ENCODE data around the gene MROH7. TPM values are rescaled to one million over a fixed set of nuclear protein-coding genes. Genes with fewer than 3 reads are reported as not detected.

MROH7 gene
- polyA plus RNA-seq, 1 donor from 2014 or later, result not detected

DNA sequence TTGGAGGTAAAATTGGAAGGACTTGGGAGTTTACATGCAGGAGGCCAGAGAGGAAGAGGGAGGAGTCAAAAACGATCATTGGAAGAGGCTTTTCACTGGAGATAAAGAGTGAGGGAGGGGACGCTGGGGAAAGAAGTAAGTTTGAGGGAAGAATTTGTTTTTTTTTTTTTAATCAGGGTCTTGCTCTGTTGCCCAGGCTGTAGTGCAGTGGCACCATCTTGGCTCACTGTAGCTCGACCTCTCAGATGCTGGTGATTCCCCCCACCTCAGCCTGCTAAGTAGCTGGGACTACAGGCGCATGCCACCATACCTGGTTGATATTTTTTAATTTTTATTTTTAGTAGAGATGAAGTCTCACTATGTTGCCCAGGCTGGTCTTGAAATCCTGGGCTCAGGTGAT is 1.2 kb upstream of the MROH7 start:
- Histone ChIP-seq H3K4me3 (ENCODE audit: low read length) (no peak overlapping the region), H2AFZ (ENCODE audit: low read depth, low read length) (no peak overlapping the region), H3K9me3 (ENCODE audit: low read length) (no peaks in the 10 kb centered on the region), H4K20me1 (ENCODE audit: insufficient read depth) (no peaks in the 10 kb centered on the region), H3K9ac (ENCODE audit: low read length) (no peak overlapping the region), H3K27ac (ENCODE audit: low read length) (no peak overlapping the region), H3K27me3 (ENCODE audit: insufficient read depth, low read depth, low read length) (no peaks in the 10 kb centered on the region), H3F3A (ENCODE audit: insufficient read depth, low read length, poor library complexity, severe bottlenecking) (no peaks in the 10 kb centered on the region), H3K4me2 (ENCODE audit: low read length) (no peak overlapping the region), H3K36me3 (ENCODE audit: insufficient read depth, low read length) (no peaks in the 10 kb centered on the region), H3K9me2 (ENCODE audit: insufficient read depth, low read length) (no peaks in the 10 kb centered on the region), H3K79me2 (replicated peaks; ENCODE audit: insufficient read depth, low read length) (no peaks in the 10 kb centered on the region)
- TF ChIP-seq POLR2AphosphoS5 (IDR thresholded peaks at IDR 0.05), result no peak
- TF ChIP-seq EP300 (conservative IDR thresholded peaks at IDR 0.05; ENCODE audit: poor library complexity, severe bottlenecking), result no peak
- TF ChIP-seq RAD21 (conservative IDR thresholded peaks at IDR 0.05), result no peak
- TF ChIP-seq REST (IDR thresholded peaks at IDR 0.05; ENCODE audit: borderline replicate concordance), result no peak
- TF ChIP-seq, protein P1, sequence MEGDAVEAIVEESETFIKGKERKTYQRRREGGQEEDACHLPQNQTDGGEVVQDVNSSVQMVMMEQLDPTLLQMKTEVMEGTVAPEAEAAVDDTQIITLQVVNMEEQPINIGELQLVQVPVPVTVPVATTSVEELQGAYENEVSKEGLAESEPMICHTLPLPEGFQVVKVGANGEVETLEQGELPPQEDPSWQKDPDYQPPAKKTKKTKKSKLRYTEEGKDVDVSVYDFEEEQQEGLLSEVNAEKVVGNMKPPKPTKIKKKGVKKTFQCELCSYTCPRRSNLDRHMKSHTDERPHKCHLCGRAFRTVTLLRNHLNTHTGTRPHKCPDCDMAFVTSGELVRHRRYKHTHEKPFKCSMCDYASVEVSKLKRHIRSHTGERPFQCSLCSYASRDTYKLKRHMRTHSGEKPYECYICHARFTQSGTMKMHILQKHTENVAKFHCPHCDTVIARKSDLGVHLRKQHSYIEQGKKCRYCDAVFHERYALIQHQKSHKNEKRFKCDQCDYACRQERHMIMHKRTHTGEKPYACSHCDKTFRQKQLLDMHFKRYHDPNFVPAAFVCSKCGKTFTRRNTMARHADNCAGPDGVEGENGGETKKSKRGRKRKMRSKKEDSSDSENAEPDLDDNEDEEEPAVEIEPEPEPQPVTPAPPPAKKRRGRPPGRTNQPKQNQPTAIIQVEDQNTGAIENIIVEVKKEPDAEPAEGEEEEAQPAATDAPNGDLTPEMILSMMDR (IDR thresholded peaks at IDR 0.05; ENCODE audit: poor library complexity, severe bottlenecking), result no peak
- TF ChIP-seq EZH2 (IDR thresholded peaks at IDR 0.05; ENCODE audit: borderline replicate concordance, insufficient read depth, low read length, poor library complexity, severe bottlenecking), result no peak
- no peak for TF ChIP-seq MXI1 (conservative IDR thresholded peaks at IDR 0.05; ENCODE audit: poor library complexity, severe bottlenecking)
- TF ChIP-seq TAF1 (IDR thresholded peaks at IDR 0.05; ENCODE audit: low read depth), result no peak
- no peak for TF ChIP-seq SMC3 (conservative IDR thresholded peaks at IDR 0.05; ENCODE audit: poor library complexity)

GRCh38 chr1:54643736-54644135 is 2.1 kb downstream of the MROH7 start:
- Histone ChIP-seq H3K9ac (ENCODE audit: low read length) (no peak overlapping the region), H4K20me1 (ENCODE audit: insufficient read depth) (no peaks in the 10 kb centered on the region), H3K9me2 (ENCODE audit: insufficient read depth, low read length) (no peaks in the 10 kb centered on the region), H3K4me2 (ENCODE audit: low read length) (no peak overlapping the region), H2AFZ (ENCODE audit: low read depth, low read length) (no peak overlapping the region), H3K4me3 (ENCODE audit: low read length) (no peak overlapping the region), H3K36me3 (ENCODE audit: insufficient read depth, low read length) (no peaks in the 10 kb centered on the region), H3F3A (ENCODE audit: insufficient read depth, low read length, poor library complexity, severe bottlenecking) (no peaks in the 10 kb centered on the region), H3K79me2 (replicated peaks; ENCODE audit: insufficient read depth, low read length) (no peaks in the 10 kb centered on the region), H3K9me3 (ENCODE audit: low read length) (no peaks in the 10 kb centered on the region), H3K27me3 (ENCODE audit: insufficient read depth, low read depth, low read length) (no peaks in the 10 kb centered on the region), H3K27ac (ENCODE audit: low read length) (no peak overlapping the region)
- TF ChIP-seq TAF1 (IDR thresholded peaks at IDR 0.05; ENCODE audit: low read depth) (no peak), POLR2AphosphoS5 (IDR thresholded peaks at IDR 0.05) (no peak), RAD21 (conservative IDR thresholded peaks at IDR 0.05) (no peak), EZH2 (IDR thresholded peaks at IDR 0.05; ENCODE audit: borderline replicate concordance, insufficient read depth, low read length, poor library complexity, severe bottlenecking) (no peak), EP300 (conservative IDR thresholded peaks at IDR 0.05; ENCODE audit: poor library complexity, severe bottlenecking) (no peak), REST (IDR thresholded peaks at IDR 0.05; ENCODE audit: borderline replicate concordance) (no peak)
- TF ChIP-seq, protein P1 (IDR thresholded peaks at IDR 0.05; ENCODE audit: poor library complexity, severe bottlenecking), result no peak

Measured in neural cell (in vitro differentiated cells).